Subcutaneous abdominal adipose tissue (tissue), 5 donors: ENCODE results near the gene LDHA.

ENCODE experiments used
- H3K27ac ChIP-seq: one replicate; pipeline ENCODE4 v1.7.0; 2013; ENCODE audit warnings: low read depth, mild to moderate bottlenecking, inconsistent platforms, low read length, moderate library complexity
- H3K27me3 ChIP-seq, 5 donors: one replicate each; pipeline ENCODE4 v1.7.0; 2013; ENCODE audit warnings: low read length in 5 of 5, inconsistent platforms in 1 of 5; ENCODE audit not compliant: control insufficient read depth in 5 of 5, insufficient read depth in 4 of 5
- H3K36me3 ChIP-seq, 5 donors: one replicate each; pipeline ENCODE4 v1.7.0; 2013; ENCODE audit warnings: low read length in 5 of 5; ENCODE audit not compliant: control insufficient read depth in 5 of 5, insufficient read depth in 5 of 5
- H3K4me1 ChIP-seq, 5 donors: one replicate each; pipeline ENCODE4 v1.7.0; 2013; ENCODE audit warnings: low read length in 5 of 5, mild to moderate bottlenecking in 3 of 5, moderate library complexity in 1 of 5; ENCODE audit not compliant: control insufficient read depth in 5 of 5, insufficient read depth in 5 of 5
- H3K4me3 ChIP-seq, 5 donors: one replicate each; pipeline ENCODE4 v1.7.0; 2013; ENCODE audit warnings: low read length in 5 of 5, low read depth in 1 of 5
- H3K9ac ChIP-seq, 5 donors: one replicate each; pipeline ENCODE4 v1.7.0; 2013; ENCODE audit warnings: low read length in 5 of 5, mild to moderate bottlenecking in 4 of 5, moderate library complexity in 3 of 5
- H3K9me3 ChIP-seq, 5 donors: one replicate each; pipeline ENCODE4 v1.7.0; 2013; ENCODE audit warnings: low read length in 5 of 5; ENCODE audit not compliant: control insufficient read depth in 5 of 5
- donor health status: healthy.
- donor health status: healthy.
- donor health status: healthy.
- donor health status: healthy.
- donor health status: healthy.

LDHA gene

DNA sequence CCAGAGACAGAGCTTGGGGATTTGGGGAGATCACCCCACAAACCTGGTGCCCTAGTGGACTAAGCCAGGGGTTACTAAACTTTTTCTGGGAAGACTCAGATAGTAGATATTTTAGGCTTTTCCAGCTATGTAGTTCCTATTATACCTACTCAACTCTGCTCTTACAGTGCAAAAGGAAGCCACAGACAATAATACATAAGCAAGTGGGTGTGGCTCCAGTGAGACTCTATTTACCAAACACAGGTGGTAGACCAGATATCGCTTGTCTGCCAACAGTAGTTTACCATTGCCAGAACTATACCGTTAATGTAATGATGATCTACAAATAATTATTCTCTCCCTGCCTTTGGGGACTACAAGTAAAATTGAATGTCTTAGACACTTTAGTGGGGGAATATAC, 24.7 kb downstream of the LDHA start:
- Histone ChIP-seq H3K4me1 (no peaks in the 10 kb centered on the region), H3K4me3 (no peak overlapping the region), H3K9ac (no peak overlapping the region), H3K36me3 (no peaks in the 10 kb centered on the region), H3K9me3 (no peaks in the 10 kb centered on the region), H3K27ac (no peak overlapping the region), H3K27me3 (no peaks in the 10 kb centered on the region)

DNA sequence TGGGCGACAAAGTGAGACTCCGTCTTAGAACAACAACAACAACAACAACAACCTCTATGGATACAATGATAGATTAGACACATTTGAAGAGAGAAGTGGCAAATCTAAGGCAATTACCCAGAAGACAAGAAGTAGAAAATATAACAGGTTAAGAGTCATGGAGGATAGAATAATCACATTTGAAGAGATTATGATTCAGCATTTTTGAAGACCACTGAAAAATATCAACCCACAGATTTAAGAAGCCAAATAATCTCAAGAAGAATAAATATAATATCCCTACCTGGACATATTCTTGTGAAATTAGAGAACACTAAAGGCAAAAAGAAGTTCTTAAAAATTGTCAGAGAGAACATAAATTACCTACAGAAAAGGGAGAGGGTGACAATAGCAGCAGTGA, 25.7 kb downstream of the LDHA start:
- no peaks in the 10 kb centered on the region for H3K36me3 ChIP-seq
- H3K27me3 ChIP-seq, result no peaks in the 10 kb centered on the region
- no peak overlapping the region for H3K4me3 ChIP-seq

DNA sequence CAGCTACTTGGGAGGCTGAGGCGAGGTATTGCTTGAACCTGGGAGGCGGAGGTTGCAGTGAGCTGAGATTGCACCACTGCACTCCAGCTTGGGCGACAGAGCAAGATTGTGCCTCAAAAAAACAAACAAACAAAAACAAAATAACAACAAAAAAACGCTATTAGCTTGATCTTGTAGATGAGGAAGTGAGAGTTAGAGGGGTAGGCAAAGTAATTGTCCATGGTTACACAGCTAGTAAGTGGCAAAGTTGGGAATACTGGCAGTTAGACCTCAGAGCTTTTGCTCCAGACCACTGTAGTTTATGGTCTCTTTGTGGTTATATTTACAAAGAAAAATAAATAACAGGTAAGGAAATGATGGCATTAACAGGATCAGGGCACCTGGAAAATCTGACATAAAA, 32.9 kb downstream of the LDHA start:
- no peaks in the 10 kb centered on the region for H3K4me1 ChIP-seq
- no peak overlapping the region for H3K27ac ChIP-seq
- H3K36me3 ChIP-seq, result no peaks in the 10 kb centered on the region
- H3K9me3 ChIP-seq, result no peaks in the 10 kb centered on the region
- H3K4me3 ChIP-seq, result no peak overlapping the region
- no peak overlapping the region for H3K9ac ChIP-seq
- H3K27me3 ChIP-seq, result no peaks in the 10 kb centered on the region

More for the DNA sequence above, 25.7 kb downstream of the LDHA start:
- Histone ChIP-seq H3K4me1 (no peaks in the 10 kb centered on the region), H3K9me3 (no peaks in the 10 kb centered on the region), H3K27ac (no peak overlapping the region), H3K9ac (no peak overlapping the region)

DNA sequence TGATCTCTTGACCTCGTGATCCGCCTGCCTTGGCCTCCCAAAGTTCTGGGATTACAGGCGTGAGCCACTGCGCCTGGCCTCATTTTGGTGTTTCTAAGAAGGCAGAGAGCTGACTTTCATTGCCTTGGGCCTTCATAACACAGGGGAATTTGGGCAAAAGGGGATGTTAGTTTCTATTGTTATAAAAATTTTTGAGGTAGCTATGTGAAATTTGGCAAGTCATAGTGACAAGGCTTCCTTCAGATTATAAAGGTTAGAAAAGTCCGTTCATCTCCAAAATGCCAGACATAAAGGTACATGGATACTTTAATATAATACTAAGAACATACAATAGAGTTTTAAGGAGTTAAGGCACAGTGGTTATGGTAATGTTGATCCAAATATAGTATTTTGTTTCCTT, 35.0 kb downstream of the LDHA start:
- no peak overlapping the region for H3K27ac ChIP-seq
- H3K27me3 ChIP-seq, result no peaks in the 10 kb centered on the region
- no peak overlapping the region for H3K9ac ChIP-seq
- H3K36me3 ChIP-seq, result no peaks in the 10 kb centered on the region
- no peak overlapping the region for H3K4me3 ChIP-seq
- no peaks in the 10 kb centered on the region for H3K4me1 ChIP-seq
- H3K9me3 ChIP-seq, result no peaks in the 10 kb centered on the region

DNA sequence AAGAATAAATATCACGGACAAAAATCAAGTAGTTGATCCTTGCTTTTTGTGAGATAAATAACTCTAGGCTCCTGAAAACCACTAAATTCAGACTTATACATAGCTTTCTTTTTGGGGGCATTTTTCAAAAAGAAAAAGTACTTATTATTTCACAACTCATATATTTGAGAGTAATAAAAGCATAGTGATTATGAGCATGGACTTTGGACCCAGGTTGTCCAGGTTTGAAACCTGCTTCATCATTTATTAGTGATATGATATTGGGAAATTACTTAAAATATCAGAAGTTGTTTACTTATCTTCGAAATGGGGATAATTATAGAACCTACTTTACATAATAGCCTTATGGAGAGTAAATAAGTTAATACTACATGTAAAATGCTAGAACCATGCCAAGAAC, 44.3 kb downstream of the LDHA start:
- Histone ChIP-seq H3K36me3 (no peaks in the 10 kb centered on the region), H3K9me3 (no peaks in the 10 kb centered on the region), H3K4me3 (no peak overlapping the region), H3K27ac (no peak overlapping the region), H3K9ac (no peak overlapping the region), H3K27me3 (no peaks in the 10 kb centered on the region), H3K4me1 (no peaks in the 10 kb centered on the region)

DNA sequence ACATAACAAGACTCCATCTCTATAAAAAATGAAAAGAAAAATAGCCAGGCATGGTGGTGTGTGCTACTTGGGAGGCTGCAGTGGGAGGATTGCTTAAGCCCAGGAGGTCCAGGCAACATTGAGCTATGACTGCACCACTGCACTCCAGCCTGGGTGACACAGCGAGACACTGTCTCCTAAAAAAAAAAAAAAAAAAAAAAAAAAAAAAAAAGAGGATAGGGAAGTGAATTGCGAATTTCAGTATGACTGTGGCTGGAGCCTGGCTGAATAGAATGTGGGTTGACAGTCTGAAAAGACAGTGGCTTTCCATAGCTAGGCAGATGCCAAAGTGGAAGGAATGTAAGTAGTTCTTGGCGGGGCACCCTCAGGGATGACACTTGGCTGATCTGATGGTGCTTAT, 54.9 kb downstream of the LDHA start:
- Histone ChIP-seq H3K4me1 (no peaks in the 10 kb centered on the region), H3K9me3 (no peaks in the 10 kb centered on the region), H3K9ac (no peak overlapping the region), H3K27ac (no peak overlapping the region), H3K4me3 (no peak overlapping the region), H3K36me3 (no peaks in the 10 kb centered on the region), H3K27me3 (no peaks in the 10 kb centered on the region)

DNA sequence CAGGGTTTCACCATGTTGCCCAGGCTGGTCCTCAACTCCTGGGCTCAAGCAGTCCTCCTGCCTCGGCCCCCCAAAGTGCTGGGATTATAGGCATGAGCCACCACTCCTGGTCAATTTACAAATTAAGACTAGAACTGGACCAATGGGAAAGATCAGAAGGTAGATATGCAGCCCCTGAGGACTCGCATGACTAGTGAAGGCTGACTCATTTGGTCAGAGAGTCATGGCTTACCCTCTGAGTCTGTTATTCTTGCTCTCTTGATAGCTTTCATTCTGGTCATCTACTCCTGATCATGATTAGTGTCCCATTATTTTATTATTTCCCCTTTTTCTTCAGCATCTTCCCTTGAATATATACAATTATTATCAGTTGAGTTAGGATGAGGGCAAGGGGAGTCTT, 58.6 kb downstream of the LDHA start:
- H3K27me3 ChIP-seq, result peaks cover 0 to 9% (median 0%) of the 10 kb centered on the region in 5 donors
- no peak overlapping the region for H3K9ac ChIP-seq
- H3K4me1 ChIP-seq, result no peaks in the 10 kb centered on the region
- no peak overlapping the region for H3K27ac ChIP-seq
- no peaks in the 10 kb centered on the region for H3K36me3 ChIP-seq
- H3K9me3 ChIP-seq, result no peaks in the 10 kb centered on the region
- H3K4me3 ChIP-seq, result no peak overlapping the region

DNA sequence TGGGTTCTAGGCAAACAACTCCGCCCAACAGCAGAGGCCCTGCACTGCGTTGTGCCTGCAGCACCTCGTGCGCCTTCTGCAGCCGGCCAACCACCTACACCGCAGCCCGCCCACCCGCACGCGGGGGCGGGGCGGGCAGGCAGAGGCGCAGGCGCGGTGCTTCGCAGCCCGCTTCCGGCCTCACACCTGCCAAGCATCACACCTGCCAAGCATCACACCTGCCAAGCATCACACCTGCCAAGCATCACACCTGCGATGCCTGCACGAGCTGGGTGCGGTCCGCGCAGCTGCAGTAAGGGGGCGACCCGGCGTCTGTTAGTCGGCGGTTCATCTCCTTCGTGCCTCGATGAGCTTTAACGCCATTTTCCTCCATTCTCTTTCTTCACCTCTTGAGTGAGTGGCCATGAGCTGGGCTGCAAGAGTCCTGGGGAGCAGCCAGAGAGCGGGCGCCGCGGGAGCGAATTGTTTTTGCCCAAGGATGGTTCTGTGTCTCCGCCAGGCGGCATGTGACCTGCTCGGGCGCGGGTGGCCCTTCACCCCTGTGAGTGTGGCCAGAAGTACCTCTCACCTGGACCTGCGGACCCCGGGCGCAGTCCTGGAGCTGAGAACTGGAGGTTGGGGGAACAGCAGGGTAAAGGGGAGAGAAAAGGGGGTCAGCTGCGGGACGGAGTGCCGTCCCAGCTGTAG, 61.5 kb downstream of the LDHA start, which contains the start of gene LDHAL6A:
TSS of gene LDHAL6A (plus strand) at position 171 of the 687 bp plus-strand sequence. CDS start 825 bp downstream, outside the sequence.
- Histone ChIP-seq H3K9me3 (no peaks in the 10 kb centered on the region), H3K27ac (no peak within 1 kb of the TSS), H3K9ac (no peak within 1 kb of the TSS), H3K4me1 (no peaks in the 10 kb centered on the region), H3K27me3 (peaks cover 0 to 9% (median 0%) of the 10 kb centered on the region in 5 donors), H3K4me3 (no peak within 1 kb of the TSS), H3K36me3 (no peaks in the 10 kb centered on the region)

DNA sequence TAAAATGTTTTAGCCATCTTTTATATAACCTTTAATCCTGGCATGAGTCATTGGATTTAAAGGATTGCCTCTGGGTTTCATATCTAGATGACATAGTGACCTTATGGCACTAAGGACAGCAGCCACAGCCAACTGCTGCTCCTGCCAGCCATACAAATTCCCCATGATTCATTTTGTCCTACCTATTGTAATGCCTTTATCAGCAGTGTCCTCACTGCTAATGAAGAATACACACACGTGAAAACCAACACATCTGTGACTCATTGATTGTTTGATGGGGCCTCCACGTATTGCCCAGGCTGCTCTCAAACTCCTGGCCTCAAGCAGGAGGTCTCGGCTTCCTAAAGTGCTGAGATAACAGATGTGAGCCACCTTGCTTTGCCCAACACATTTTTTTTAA, 63.1 kb downstream of the LDHA start:
- H3K27ac ChIP-seq, result no peak overlapping the region

More for the DNA sequence above, 63.1 kb downstream of the LDHA start:
- Histone ChIP-seq H3K9ac (no peak overlapping the region), H3K4me1 (no peaks in the 10 kb centered on the region), H3K27me3 (peaks cover 0 to 9% (median 0%) of the 10 kb centered on the region in 5 donors), H3K9me3 (no peaks in the 10 kb centered on the region), H3K36me3 (no peaks in the 10 kb centered on the region), H3K4me3 (no peak overlapping the region)
